Stimulated activated CD4-positive, alpha-beta T cell treated with anti-CD3 and anti-CD28 coated beads, Interleukin-15, amount 100 ng/mL, for 24 hours (primary cell): ENCODE results near the gene PLAC1.

Experiments
- DNase-seq: peaks from one replicate; pipeline ENCODE4 v3.0.0-alpha.2; 2020

The PLAC1 gene

GRCh38 chrX:134669378-134670098 lies 11.3 kb upstream of the PLAC1 start:
- DNase-seq, result no peak

DNA sequence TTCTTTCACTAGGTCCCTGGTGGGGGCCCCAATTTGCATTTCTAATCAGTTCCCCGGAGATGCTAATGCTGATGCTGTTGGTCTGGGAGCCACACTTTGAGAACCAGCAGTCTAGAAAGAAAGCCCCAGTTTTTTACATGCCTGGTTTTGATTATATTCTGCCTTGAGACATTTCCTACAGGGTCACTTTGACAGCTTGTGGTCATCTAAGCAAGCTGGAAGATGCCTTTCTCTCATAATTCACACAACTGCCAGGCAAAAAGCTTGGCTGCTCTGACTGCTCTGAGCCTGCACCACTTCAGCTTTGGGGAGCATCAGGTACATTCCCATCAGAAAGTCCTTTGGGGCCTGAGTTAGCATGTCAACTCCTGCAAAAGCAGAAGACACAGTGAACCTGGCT lies 5.9 kb upstream of the PLAC1 start:
- no peak for DNase-seq

DNA sequence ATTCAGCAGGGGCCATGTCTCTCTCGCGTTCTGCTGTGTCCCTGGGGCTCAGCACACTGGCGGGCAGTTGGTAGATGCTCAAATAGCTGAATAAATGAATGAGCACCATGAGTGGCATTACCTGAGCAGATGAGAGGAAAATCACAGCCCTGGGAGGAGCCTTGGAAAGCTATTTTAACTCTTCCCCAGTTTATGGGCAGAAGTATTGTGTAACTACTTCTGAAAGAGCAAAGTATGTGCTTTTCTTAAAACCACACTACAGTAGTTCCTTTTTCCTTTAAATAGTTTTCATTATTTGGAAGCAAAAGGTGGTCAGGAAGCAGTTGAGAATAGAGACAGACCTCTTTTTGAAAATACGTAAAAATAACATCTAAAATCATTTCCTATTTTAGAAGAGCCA lies 3.0 kb upstream of the PLAC1 start:
- DNase-seq, result no peak

- DNase-seq, result no peak
Measured at GRCh38 chrX:134660627-134661026, 2.4 kb upstream of the PLAC1 start.

DNA sequence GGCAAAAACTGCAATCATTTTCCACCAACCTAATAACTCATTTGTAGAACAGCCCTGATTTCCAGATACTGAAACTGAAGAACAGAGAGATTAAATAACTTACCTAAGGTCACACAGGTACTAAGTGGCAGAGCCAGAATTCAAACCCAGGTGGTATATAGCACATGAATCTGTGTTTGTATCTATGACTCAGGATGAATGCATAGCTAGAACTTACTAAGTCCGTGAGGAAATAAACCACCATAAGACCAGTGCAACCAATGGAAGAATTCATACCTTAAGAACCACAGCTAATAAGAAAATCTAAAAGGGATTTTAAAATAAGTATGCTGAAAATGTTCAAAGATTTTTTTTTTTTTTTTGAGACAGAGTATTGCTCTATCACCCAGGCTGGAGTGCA lies 1.5 kb upstream of the PLAC1 start:
- DNase-seq, result no peak

DNA sequence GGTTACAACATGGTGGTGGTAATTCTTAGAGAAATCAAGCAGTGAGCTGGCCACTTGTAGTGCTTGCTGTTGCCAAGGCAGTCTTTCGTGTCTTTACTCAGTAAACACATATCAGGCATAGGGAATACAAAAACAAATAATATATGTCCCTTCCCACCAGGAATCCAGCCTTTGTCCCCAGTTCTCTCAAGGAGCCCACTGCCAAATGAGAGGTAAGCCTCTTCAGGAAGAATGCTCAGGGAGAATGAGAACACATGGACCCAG lies 421 bp upstream of the PLAC1 start:
- DNase-seq, result no peak

GRCh38 chrX:134654398-134655012 lies 3.8 kb downstream of the PLAC1 start:
- peak; percentile 59 for DNase-seq

DNA sequence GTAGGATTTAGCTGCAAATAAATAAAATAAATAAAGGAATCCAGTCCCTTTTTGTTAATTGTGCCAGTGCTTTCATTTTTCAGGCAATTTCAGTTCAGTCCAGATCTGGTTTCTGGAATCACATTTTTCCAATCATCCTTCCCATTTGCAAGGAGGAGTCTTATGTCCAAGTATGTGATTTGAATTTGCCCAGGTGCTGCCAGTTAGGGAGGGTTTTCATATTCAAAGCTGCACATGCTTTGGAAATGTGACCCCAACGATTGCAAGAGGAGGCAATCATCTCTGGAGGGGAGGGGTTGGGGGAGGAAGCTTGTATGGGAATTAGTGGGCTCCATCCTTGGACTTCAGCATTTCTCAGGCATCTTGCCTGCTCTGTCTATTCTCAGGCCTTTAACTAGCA lies 4.4 kb downstream of the PLAC1 start:
- DNase-seq, result no peak

- DNase-seq, result no peak
Measured at GRCh38 chrX:134650701-134651100, 7.6 kb downstream of the PLAC1 start.

DNA sequence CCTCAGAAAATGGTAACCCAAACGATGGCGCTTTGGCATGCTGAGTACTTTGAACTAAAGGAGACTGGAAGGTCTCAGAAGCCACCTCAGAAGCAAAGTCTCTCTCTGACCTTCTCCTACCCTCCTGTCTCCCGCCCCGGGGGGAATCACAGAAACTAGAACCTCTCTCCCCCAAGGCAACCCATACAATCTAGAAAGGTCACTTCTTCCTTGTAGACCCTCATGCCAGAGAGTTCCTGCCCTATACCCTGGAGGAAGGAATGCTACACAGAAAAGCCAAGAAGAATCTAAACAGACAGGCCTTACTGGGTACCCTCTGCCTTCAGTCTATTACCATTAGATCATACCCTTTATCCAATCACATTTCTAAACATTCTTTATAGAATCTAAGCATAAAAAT lies 8.5 kb downstream of the PLAC1 start:
- no peak for DNase-seq

- no peak for DNase-seq
Measured at GRCh38 chrX:134647477-134647877, 10.8 kb downstream of the PLAC1 start.

DNA sequence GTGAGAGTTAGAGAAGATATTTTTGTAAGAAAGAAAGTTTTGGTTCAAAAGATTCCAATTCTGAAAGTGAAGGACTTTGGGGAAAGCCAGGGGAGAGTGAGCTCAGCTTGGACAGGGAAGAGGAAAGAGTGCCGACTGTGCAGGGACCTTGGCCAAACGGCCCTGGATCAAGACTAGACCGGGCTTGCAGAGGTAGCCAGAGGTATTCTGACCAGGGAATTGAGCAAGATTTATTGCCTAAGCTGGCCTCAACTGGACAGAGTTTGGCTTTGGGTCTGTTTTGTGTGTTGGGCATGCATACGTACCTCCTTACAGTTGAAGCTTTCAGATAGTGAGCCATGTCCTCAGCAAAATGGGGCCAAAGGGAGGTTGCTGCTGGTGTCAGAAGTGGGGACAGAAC lies 11.6 kb downstream of the PLAC1 start:
- no peak for DNase-seq

GRCh38 chrX:134645936-134646543 lies 12.2 kb downstream of the PLAC1 start:
- no peak for DNase-seq

- no peak for DNase-seq
Measured at GRCh38 chrX:134642386-134642785, 15.9 kb downstream of the PLAC1 start.

- no peak for DNase-seq
Measured at GRCh38 chrX:134641346-134641745, 16.9 kb downstream of the PLAC1 start.

DNA sequence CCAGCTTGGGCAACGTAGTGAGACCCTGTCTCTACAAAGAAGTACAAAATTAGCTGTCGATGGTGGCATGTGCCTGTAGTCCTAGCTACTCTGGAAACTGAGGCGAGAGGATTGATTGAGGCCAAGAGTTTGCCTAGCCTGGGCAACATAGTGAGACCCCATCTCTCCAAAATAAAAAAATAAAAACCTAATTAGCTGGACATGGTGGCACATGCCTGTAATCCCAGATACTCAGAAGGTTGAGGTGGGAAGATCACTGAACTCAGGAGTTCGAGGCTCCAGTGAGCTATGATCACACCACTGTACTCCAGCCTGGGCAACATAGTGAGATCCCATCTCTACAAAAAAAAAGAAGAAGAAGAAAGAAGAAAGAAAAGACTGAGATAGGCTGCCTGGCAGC lies 17.4 kb downstream of the PLAC1 start:
- no peak for DNase-seq

GRCh38 chrX:134636851-134637250 lies 21.4 kb downstream of the PLAC1 start:
- DNase-seq, result no peak

DNA sequence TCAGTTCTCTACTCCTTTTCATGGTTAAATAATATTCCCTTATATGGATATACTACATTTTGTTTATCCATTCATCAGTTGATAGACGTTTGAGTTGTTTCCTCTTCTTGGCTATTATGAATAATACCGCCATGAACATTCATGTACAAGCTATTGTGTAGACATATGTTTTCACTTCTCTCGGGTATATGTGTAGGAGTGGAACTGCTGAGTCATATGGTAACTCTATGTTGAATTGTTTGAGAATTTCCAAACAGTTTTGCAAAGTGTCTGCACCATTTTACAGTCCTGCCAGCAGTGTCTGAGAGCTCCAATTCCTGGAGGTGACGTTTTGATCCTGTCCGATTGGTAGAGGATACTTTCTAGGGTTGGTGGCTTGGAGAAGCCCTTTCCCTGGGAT lies 23.6 kb downstream of the PLAC1 start:
- no peak for DNase-seq

GRCh38 chrX:134633832-134634231 lies 24.4 kb downstream of the PLAC1 start:
- no peak for DNase-seq

GRCh38 chrX:134633394-134633793 lies 24.9 kb downstream of the PLAC1 start:
- no peak for DNase-seq

GRCh38 chrX:134632355-134632754 lies 25.9 kb downstream of the PLAC1 start:
- DNase-seq, result no peak

- DNase-seq, result no peak
Measured at GRCh38 chrX:134631426-134632346, 26.6 kb downstream of the PLAC1 start.

GRCh38 chrX:134628663-134629062 lies 29.6 kb downstream of the PLAC1 start:
- DNase-seq, result no peak

- DNase-seq, result no peak
Measured at GRCh38 chrX:134626434-134626833, 31.8 kb downstream of the PLAC1 start.
